Central memory CD8-positive, alpha-beta T cell (primary cell): ENCODE data around the gene ABHD10.
A peak's percentile ranks its signal among the peaks of the same experiment; 100 is the strongest.

Experiments
- ATAC-seq: fragments of 150-1000 bp; cut with Tn5 transposase; replicated peaks from 2 replicates; pipeline ENCODE4 v1.10.0; 2022; ENCODE audit warnings: mild to moderate bottlenecking, moderate FRiP score, moderate number of reproducible peaks; ENCODE audit not compliant: poor library complexity, severe bottlenecking; ENCODE audit errors: extremely low read depth
- DNase-seq, 2 donors: peaks; one replicate each; pipeline ENCODE4 v3.0.0; 2021; ENCODE audit warnings: low spot score in 2 of 2
- H3K27ac Mint-ChIP-seq: one replicate; pipeline ENCODE4 v1.8.0; 2022; ENCODE audit warnings: low read depth, mild to moderate bottlenecking, moderate library complexity, mixed read lengths
- H3K27me3 Mint-ChIP-seq: one replicate; pipeline ENCODE4 v1.8.0; 2022; ENCODE audit warnings: mixed read lengths
- H3K36me3 Mint-ChIP-seq: one replicate; pipeline ENCODE4 v1.8.0; 2022; ENCODE audit warnings: mild to moderate bottlenecking, moderate library complexity, mixed read lengths; ENCODE audit not compliant: insufficient read depth
- H3K4me1 Mint-ChIP-seq: one replicate; pipeline ENCODE4 v1.8.0; 2022; ENCODE audit warnings: mixed read lengths
- H3K4me3 Mint-ChIP-seq: one replicate; pipeline ENCODE4 v1.8.0; 2022; ENCODE audit warnings: mild to moderate bottlenecking, moderate library complexity, mixed read lengths
- H3K9me3 Mint-ChIP-seq: one replicate; pipeline ENCODE4 v1.8.0; 2022; ENCODE audit warnings: mixed read lengths

The ABHD10 gene

DNA sequence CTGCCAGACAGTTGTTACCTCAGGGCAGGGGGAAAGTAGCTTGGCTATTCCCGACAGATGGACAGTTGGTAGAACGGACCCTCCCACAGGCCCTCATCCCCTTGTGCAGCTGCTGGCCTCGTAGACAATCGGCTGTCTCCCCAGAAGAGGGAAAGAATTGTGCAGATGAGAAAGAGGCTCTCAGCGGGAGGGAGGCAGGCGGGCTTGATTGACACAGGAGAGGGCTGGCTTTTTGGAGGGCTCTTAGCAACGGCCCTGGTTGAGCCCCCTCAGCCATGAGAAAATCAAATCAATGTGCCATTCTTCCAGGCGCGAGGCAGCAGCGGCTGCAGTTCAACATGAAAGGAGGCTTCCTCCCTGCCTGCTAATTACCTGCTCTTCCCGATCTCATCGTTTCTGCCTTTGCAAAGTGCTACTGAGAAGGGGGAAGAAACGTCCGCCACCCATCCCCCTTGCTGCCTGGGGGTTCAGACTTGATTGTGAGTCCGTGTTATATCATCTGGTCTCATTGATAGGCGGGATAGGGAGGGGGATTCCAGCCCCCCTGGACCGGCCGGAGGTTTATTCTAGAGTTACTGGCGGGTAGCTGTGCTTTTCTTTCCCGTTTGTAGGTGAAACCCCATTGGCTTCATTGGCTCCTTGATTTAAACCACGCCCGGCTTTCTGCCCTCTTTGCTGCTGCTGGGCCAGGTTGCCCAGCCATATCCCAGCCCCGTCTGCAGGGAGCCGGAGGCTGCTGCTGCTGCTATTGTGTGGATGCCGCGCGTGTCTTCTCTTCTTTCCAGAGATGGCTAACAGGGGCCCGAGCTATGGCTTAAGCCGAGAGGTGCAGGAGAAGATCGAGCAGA lies 20.0 kb downstream of the ABHD10 start, which contains the start of gene TAGLN3:
TAGLN3 (plus strand) TSS at position 287 of the 848 bp plus-strand sequence; CDS start at position 788, 501 bp downstream.
- H3K27ac Mint-ChIP-seq: no peak within 1 kb of the TSS

DNA sequence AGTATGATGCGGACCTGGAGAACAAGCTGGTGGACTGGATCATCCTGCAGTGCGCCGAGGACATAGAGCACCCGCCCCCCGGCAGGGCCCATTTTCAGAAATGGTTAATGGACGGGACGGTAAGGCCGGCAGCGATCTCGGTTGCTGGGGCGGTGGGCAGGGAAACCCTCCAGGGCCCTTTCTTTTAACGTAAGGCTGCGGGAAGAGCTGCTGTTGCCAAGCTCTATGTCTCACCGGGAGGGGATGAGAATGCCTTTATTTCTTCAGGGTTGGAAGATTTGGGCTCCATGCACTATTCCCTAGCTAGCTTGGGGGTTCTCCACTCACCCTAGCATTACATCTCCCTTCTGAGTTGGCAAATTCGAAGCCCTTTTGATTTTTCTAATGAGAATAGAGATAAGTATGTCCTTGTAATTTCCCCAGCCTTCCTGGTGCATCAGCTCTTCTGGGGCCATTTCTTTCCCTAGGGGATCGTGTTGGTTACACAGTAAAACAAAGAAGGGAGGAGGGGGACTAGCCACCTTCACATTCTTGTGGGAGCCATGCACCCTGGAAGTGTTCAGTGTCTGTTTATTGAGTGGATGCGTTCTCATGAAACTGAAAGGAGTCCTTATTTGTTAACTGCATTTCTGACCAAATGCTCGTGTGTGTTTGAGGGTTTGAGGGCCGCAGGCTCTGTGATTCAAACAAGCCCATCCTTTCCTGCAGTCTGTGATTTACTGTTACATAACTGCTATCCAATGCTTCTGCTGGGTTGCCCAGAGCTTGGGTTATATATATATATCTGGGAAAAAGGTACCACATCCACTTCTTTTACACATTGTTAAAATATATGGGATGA lies 20.9 kb downstream of the ABHD10 start:
- H3K4me3 Mint-ChIP-seq: no peak overlapping the region
- H3K9me3 Mint-ChIP-seq: no peaks in the 10 kb centered on the region
- H3K4me1 Mint-ChIP-seq: peaks cover 21% of the 10 kb centered on the region
- DNase-seq (no peak), ATAC-seq (no peak)
- H3K27me3 Mint-ChIP-seq: no peaks in the 10 kb centered on the region
- no peaks in the 10 kb centered on the region for H3K36me3 Mint-ChIP-seq
- H3K27ac Mint-ChIP-seq: no peak overlapping the region

More for the DNA sequence above, 20.0 kb downstream of the ABHD10 start, which contains the start of gene TAGLN3:
- Mint-ChIP-seq H3K27me3 (no peaks in the 10 kb centered on the region), H3K9me3 (no peaks in the 10 kb centered on the region), H3K4me3 (peak within 1 kb of the TSS; percentile 39), H3K4me1 (peaks cover 18% of the 10 kb centered on the region), H3K36me3 (no peaks in the 10 kb centered on the region)
- DNase-seq (no peak), ATAC-seq (no peak)

DNA sequence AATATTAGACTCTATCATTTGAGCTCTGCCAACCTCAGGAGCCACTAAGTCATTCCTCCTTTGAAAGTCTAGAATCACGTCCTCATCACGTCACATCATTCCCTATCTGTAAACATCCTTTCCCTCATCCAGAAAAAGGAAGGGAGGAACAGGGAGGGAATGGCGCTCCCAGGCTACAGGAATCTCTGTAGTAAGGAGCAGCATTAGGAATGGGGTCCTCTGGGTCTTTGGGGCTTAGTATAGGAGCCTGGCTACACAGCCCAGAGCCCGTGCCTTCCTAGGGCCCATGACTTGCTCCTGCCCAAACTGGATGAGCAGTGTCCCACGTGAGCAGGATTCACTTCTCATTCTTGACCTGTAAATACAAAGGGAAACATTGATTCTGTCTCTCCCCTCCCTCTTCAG lies 21.5 kb downstream of the ABHD10 start:
- Mint-ChIP-seq H3K27me3 (no peaks in the 10 kb centered on the region), H3K4me1 (peaks cover 21% of the 10 kb centered on the region), H3K27ac (no peak overlapping the region), H3K9me3 (no peaks in the 10 kb centered on the region), H3K36me3 (no peaks in the 10 kb centered on the region), H3K4me3 (no peak overlapping the region)
- DNase-seq (no peak), ATAC-seq (no peak)

DNA sequence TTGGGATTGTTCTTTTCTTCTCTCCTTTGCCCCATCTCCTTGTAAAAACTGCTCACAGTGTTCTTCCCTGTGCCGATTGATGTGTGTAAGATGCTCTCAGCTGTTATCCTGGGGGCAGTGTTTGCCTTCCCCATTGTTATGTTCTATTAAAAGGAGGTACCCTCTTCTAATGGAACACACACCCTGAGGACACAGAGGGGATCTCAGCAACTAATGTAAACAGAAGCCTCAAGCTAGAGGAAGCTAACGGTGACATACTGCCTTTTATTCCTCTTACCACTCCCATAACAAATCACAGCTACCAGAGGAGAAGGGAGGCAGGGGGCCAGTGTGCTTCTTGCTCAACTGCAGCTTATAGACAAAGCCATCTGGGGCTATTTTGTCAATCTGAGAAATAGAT lies 22.1 kb downstream of the ABHD10 start:
- Mint-ChIP-seq H3K4me3 (no peak overlapping the region), H3K27ac (no peak overlapping the region), H3K9me3 (no peaks in the 10 kb centered on the region), H3K27me3 (no peaks in the 10 kb centered on the region), H3K36me3 (no peaks in the 10 kb centered on the region), H3K4me1 (peaks cover 21% of the 10 kb centered on the region)
- ATAC-seq: no peak
- DNase-seq: no peak

DNA sequence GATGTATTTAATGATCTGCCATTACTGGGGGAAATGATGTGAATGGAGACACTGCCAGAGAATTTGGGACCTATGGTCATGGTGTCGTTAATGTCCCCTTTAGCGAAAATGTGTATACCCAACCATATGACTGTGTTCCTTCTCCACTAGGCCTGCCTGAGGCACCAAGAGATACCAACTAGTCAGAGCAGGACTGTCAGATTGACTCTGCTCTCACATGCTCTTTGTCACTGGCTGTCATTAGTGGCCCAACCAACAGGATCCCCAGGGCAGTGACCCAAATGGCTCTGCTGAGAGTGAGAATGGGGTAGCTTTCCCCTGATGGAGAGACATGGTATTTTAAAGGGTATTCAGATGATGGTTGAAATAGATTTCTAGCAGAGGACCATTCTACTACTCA lies 22.7 kb downstream of the ABHD10 start:
- Mint-ChIP-seq H3K27me3 (no peaks in the 10 kb centered on the region), H3K9me3 (no peaks in the 10 kb centered on the region), H3K4me1 (peaks cover 21% of the 10 kb centered on the region), H3K36me3 (no peaks in the 10 kb centered on the region), H3K27ac (no peak overlapping the region), H3K4me3 (no peak overlapping the region)
- DNase-seq: no peak
- ATAC-seq: no peak

DNA sequence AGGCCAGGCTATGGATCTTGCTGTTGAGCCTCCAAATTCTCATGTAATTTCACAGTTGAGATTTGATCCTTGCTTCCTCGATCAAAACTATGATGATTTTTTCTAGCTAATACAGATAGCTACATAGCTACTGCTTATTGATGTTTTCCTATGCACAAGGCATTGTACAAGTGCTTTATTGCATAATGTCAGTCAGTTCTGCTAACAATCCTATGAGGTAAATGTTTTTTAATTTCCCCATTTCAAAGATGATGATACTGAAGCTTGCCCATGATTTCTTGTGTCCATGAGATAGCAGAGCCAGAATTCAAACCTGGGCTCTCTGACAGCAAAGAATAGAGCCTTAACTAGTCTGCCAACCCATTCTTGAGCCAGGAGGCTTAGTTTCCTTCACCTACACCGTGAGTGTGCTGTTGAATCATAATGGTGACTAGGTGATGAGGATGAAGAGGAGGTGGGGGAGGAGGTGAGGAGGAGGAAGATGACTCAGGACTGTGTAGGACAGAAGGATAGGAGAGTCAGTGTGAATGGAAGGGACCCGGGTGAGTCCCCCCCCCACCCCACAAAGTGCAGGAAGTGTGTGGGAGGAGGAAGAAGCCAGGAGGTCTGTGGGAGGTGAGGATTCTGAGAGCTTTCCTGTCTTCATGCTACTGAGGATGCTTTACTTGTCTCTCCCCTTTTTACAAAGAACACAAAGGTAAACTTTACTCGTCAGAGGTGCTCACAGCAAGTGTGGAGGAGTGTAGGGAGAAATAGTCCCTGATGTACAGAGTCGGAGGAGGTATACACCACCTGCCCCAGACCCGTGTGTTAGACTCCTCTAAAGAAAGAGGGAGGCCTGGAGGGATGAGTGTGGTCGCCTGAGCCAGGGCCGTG lies 23.5 kb downstream of the ABHD10 start:
- no peaks in the 10 kb centered on the region for H3K9me3 Mint-ChIP-seq
- ATAC-seq: no peak
- no peaks in the 10 kb centered on the region for H3K36me3 Mint-ChIP-seq
- no peak for DNase-seq
- H3K27me3 Mint-ChIP-seq: no peaks in the 10 kb centered on the region
- H3K27ac Mint-ChIP-seq: no peak overlapping the region
- peaks cover 21% of the 10 kb centered on the region for H3K4me1 Mint-ChIP-seq
- H3K4me3 Mint-ChIP-seq: no peak overlapping the region

DNA sequence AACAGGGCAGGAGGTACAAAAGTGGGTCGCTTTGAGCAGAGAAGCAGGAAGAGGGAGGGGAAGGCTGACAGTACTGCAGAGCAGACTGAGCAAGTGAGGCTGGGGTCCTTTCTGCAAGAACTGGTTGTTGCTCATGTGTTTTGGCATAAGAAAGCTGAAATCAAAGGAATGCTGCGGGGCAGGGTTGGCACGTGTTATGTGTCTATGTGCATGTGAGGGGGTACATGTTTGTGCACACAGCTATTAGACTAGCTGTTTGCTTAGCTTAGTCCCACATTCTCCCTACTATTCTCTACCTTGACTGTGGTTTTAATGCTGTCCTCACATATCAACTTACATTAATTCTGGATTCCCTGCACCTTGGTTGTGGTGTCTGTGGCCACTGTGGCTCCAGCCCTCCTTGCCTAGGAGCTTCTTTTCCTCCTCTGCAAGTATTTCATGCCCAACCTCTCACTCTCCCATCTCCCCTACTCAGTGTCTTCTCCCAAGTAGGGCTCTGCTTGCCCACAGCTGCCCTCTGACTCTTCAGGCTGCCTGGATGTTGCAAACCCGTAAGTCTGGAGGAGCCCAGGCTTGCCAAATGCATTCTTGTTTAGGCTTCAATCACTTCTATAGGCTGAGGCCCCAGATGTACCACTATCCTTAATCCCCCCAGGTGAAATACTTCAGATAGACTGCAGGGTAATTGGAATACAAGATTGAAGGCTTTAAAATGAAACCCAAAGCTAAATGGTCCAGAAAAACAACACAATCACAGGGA lies 24.7 kb downstream of the ABHD10 start:
- Mint-ChIP-seq H3K9me3 (no peaks in the 10 kb centered on the region), H3K27ac (no peak overlapping the region), H3K4me3 (no peak overlapping the region), H3K36me3 (no peaks in the 10 kb centered on the region), H3K4me1 (peaks cover 21% of the 10 kb centered on the region), H3K27me3 (no peaks in the 10 kb centered on the region)
- no peak for ATAC-seq
- no peak for DNase-seq

DNA sequence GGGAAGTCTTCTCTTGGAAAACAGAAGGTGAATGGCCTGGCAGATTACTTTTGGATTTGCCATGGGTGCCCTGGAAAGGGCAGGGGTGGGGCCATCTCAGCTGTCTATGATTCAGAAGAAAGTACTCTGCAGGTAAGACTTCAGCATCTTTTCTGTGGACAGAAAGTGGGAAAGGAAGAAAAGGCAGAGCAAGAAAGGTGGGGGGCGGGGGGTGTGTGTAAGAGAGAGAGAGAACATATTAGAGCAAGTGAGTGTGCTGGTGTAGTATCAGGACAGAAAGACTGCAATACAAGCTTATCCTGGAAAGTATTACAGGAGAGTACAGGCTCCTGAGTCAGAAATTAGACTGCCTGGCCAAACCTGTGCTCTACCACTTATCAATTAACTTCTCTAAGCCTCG lies 25.4 kb downstream of the ABHD10 start:
- Mint-ChIP-seq H3K27ac (no peak overlapping the region), H3K4me1 (peaks cover 21% of the 10 kb centered on the region), H3K36me3 (no peaks in the 10 kb centered on the region), H3K4me3 (no peak overlapping the region), H3K9me3 (no peaks in the 10 kb centered on the region), H3K27me3 (no peaks in the 10 kb centered on the region)
- DNase-seq (no peak), ATAC-seq (no peak)

DNA sequence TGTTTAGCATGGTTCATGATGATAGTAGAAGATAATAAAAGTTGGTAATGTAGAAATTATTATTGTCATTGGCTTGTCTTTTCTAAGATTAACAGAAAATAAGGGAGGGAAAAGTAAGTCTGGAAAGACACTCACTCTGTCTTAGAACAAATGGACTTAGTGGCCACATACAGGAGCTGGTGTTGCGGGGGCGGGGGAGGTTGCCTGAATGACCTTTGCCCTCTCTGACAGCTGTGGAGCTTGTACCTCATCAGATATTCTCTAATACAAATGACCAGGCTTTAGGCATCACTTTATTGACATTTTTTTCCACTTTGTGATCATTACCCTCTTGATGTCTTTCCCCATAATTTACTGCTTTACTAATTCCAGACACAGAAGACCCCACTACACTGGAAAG lies 25.8 kb downstream of the ABHD10 start:
- Mint-ChIP-seq H3K9me3 (no peaks in the 10 kb centered on the region), H3K36me3 (no peaks in the 10 kb centered on the region), H3K27me3 (no peaks in the 10 kb centered on the region), H3K4me3 (no peak overlapping the region), H3K4me1 (peaks cover 21% of the 10 kb centered on the region), H3K27ac (no peak overlapping the region)
- ATAC-seq (no peak), DNase-seq (no peak)

DNA sequence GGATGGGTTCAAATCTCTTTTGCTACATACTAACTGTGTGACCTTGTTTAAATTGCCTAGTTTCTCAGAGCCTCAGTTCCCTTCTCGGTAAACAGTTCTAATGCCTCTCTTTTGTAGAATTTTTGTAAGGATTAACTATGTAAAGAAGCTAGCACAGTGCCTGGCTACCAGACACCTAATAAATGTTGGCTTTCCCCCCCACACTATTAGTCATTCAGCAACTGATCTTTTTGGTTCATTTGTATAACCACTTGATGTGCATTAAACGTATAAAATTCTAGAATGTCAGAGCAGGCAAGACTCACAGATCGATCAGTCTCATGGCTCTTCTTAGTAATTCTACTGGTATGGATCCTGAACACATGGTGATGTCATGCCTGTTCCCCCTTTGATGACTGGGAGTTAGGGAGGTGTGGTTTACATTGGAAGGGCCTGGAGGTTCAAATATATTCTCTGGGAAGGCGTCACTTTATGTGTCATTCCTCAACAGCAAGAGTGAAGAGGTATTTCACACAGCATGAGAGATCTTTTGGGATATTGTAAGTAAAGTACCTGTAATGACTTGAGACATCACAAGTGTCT lies 26.4 kb downstream of the ABHD10 start:
- ATAC-seq: no peak
- no peaks in the 10 kb centered on the region for H3K36me3 Mint-ChIP-seq
- peaks cover 21% of the 10 kb centered on the region for H3K4me1 Mint-ChIP-seq
- no peak for DNase-seq
- no peaks in the 10 kb centered on the region for H3K9me3 Mint-ChIP-seq
- no peak overlapping the region for H3K4me3 Mint-ChIP-seq
- no peak overlapping the region for H3K27ac Mint-ChIP-seq
- H3K27me3 Mint-ChIP-seq: no peaks in the 10 kb centered on the region

DNA sequence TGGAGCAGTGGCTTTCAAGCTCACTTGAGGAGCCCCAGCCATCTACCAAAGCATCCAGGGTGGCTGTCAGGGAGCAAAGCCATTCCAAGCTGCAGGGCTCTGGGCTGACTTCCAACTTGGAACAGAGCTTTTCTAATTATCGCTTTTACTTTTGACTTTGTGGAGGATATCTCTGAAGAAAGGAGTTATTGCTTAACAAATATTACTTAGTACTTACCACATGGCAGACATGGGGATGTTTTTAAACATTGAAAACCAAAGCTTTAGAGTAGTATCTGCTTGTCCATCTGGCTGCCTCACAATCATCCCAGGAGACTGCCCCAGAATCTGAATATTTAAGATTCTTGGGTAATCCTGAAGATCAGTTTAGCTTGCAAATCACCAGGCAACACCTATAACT lies 28.8 kb downstream of the ABHD10 start:
- no peaks in the 10 kb centered on the region for H3K27me3 Mint-ChIP-seq
- no peaks in the 10 kb centered on the region for H3K36me3 Mint-ChIP-seq
- ATAC-seq (no peak), DNase-seq (no peak)
- H3K9me3 Mint-ChIP-seq: no peaks in the 10 kb centered on the region
- H3K4me1 Mint-ChIP-seq: peaks cover 14% of the 10 kb centered on the region
- no peak overlapping the region for H3K4me3 Mint-ChIP-seq
- H3K27ac Mint-ChIP-seq: no peak overlapping the region
